DOHH2 (cell line): ENCODE measurements around the gene ANKS1B.

Experiments used
- EZH2phosphoT487 ChIP-seq: fragments of 200-600 bp; sonication (generic); IDR thresholded peaks from 2 replicates; pipeline ENCODE4 v1.6.1; 2017; ENCODE audit warnings: borderline replicate concordance, mild to moderate bottlenecking, antibody characterized with exemption, low read length, moderate library complexity, mixed read lengths
- TF ChIP-seq, protein P1 (sequence below): fragments of 200-600 bp; sonication (generic); IDR thresholded peaks from one replicate; pipeline ENCODE4 v1.5.1; 2014; ENCODE audit warnings: antibody characterized with exemption, mild to moderate bottlenecking, low read depth, low read length; ENCODE audit not compliant: poor library complexity, severe bottlenecking

GRCh38 chr12:98869886-98870503 lies 1114.7 kb downstream of the ANKS1B start:
- TF ChIP-seq, protein P1, sequence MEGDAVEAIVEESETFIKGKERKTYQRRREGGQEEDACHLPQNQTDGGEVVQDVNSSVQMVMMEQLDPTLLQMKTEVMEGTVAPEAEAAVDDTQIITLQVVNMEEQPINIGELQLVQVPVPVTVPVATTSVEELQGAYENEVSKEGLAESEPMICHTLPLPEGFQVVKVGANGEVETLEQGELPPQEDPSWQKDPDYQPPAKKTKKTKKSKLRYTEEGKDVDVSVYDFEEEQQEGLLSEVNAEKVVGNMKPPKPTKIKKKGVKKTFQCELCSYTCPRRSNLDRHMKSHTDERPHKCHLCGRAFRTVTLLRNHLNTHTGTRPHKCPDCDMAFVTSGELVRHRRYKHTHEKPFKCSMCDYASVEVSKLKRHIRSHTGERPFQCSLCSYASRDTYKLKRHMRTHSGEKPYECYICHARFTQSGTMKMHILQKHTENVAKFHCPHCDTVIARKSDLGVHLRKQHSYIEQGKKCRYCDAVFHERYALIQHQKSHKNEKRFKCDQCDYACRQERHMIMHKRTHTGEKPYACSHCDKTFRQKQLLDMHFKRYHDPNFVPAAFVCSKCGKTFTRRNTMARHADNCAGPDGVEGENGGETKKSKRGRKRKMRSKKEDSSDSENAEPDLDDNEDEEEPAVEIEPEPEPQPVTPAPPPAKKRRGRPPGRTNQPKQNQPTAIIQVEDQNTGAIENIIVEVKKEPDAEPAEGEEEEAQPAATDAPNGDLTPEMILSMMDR: no peak
- TF ChIP-seq EZH2phosphoT487: no peak
